Right renal pelvis (tissue), 4 donors: ENCODE results near the gene NUP210L. TPM values are rescaled to one million over a fixed set of nuclear protein-coding genes. Genes with fewer than 3 reads are reported as not detected.

Experiments used
- DNase-seq, 4 donors: peaks; one replicate each; pipeline ENCODE4 v3.0.0-alpha.2; 2013; ENCODE audit warnings: low read depth in 4 of 4, low spot score in 3 of 4, missing footprints in 1 of 4
- polyA plus RNA-seq, 4 donors: library from polyadenylated mRNA; unstranded; fragments of 120-200 nt; gene quantifications; one replicate each; pipeline ENCODE4 v1.2.1, GENCODE V29; 2013; ENCODE audit not compliant: insufficient read length in 4 of 4

The NUP210L gene
- polyA plus RNA-seq, 4 donors: 0.03 to 0.09 (median 0.05) TPM

DNA sequence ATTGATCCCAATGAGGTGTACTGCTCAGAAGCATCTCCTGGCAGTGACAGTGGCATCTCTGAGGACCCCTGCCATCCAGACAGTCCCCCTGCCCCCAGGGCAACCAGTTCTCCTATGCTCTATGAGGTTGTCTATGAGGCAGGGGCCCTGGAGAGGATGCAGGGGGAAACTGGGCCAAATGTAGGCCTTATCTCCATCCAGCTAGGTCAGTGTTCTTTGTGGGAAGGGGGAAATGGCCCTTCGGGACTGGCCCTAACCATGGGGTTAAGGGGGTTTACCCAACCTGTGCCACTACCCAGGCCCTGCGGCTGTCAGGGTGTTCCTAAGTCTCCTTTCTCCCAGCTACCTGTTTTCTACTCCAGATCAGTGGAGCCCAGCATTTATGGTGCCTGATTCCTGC, 185.9 kb downstream of the NUP210L start:
- DNase-seq: no peak

DNA sequence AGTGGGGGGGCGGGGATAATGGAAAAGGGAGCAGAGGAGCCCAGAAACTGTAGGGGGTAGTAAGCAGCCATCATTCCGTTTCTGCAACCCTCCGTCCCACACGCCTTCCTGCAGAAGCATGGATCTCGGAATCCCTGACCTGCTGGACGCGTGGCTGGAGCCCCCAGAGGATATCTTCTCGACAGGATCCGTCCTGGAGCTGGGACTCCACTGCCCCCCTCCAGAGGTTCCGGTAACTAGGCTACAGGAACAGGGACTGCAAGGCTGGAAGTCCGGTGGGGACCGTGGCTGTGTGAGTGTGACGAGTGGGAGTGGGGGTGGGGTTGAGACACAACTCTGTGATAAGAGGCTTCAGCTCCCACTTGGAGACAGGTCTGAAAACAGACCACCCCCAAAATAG, 186.5 kb downstream of the NUP210L start:
- DNase-seq: no peak

DNA sequence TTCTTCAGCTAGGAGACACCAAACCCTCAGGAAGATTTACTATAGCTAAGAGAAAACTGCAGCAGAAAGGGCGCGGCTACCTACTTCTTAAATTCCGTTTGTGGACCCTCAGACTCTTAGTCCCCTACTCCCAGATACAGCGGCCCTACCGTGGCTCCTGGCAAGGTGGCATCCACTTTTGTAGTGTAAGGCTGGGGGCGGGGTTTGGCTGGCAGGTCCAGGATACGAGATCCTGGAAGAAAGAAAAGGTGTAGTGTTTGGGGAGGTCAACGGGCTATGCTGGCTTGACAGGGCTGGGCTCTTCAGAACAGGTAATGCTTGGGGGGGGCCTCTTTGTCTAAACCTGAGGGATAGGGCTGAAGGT, 186.9 kb downstream of the NUP210L start:
- no peak for DNase-seq

DNA sequence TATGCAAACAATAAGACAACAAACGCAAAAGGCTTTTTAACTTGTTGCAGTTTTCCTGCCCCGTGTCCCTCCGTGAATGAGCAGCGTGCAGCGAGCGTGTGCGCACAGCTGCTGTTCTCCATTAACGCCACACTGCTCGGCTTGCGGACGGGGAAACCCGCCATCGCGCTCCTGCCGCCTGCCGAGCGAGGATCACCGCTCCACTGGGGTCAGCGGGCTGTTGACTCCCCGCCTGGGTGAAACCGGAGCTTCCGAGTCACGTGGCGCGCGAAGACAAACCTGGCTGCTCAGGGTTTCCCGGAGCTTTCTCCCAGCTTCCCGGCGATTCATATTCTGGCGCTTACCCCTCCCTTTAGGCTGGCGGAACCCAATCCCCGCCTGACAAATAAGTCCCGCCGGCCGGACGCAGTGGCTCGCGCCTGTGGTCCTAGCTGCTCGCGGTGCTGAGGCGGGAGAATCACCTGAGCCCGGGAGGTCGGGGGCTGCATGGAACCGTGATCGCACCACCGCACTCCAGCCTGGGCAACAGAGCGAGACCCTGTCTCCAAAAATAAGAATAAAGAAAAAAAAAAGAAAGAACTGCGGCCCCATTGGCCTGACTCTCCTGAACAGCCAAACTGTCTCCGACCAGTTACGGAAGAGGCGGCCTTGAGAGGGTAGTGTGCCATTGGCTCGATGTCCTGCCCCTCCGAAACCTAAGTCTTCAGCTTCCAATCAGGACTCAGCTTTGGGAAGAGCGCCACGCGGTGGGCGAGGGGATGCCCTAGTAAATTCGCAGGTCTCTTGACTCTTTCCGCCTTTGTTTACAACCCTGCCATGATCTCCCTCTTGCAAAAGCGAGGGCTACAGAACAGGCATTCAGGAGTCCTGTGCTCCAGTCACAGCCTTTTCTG, 187.5 kb downstream of the NUP210L start, which contains the start of gene CREB3L4:
Gene CREB3L4, plus strand, starts transcription at position 796 of the 893 bp plus-strand sequence. CDS start 624 bp downstream, outside the sequence.
- DNase-seq: peak in 2 of 4 donors; percentile 96

DNA sequence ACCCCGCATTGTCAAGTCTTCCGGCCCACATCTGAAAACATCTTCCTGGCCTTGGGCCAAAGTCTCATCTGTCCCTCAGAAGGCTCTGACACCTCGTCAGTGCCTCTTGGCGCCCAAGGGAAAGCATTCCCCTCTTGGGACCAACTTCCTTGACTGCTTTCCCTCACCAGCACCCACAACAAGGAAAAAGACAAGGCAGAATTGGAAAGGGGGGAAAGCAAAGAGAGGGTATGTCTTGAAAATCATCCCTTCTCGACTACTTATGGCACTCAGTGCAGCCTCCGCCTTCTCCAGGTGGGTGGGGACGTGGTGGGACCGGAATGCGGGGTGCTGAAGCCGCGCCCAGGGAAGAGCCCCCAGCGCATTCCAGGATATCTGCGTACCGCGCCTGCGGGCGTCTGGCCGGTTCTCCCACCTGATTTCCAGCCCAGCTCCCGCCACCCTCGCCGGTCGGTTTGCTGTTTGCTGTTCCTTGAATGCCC, 191.0 kb downstream of the NUP210L start:
- no peak for DNase-seq

DNA sequence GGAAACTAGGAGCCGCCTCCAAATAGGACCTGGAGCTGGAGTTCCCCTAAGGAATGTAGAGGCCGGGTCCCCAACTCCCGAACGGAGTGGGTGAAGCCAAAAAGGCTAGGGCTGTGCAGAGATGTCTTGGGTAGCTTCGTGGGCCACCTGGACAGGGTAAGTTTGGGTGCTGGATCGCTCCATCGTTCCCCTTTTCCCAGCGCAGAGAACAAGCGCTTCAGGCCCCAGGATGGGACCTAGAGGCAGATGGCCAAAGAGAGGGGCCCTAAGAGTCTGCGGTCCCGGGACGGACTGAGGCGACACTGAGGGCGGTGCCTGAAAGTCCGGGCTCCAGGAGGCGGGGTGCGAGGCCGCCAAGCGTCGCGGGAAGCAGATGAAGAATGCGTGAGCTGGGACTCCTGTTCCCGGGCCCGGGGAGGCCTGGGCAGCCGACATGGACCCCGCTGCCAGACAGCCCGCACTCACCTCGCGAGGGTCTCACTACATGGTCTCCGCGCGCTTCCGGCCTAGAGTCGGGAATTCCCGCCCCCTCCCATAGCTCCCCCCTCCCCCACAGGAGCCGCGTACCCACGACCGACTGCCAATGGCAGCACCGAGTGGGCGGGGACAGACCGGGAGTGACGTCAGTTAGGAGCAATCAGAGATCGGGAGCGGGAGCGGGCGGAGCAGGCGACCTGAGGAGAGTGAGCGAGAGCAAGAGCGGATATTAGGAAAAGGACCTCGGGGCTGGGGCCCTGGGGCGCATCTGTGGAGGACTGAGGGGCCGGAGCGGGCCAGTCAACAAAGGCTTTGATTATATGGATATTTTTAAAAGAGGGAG, 191.6 kb downstream of the NUP210L start, which contains the start of gene SLC39A1:
Gene SLC39A1, minus strand, starts transcription at position 508 of the 820 bp plus-strand sequence. CDS start 822 bp downstream, outside the sequence.
- DNase-seq: peak; percentile 96 to 98 (median 98)

DNA sequence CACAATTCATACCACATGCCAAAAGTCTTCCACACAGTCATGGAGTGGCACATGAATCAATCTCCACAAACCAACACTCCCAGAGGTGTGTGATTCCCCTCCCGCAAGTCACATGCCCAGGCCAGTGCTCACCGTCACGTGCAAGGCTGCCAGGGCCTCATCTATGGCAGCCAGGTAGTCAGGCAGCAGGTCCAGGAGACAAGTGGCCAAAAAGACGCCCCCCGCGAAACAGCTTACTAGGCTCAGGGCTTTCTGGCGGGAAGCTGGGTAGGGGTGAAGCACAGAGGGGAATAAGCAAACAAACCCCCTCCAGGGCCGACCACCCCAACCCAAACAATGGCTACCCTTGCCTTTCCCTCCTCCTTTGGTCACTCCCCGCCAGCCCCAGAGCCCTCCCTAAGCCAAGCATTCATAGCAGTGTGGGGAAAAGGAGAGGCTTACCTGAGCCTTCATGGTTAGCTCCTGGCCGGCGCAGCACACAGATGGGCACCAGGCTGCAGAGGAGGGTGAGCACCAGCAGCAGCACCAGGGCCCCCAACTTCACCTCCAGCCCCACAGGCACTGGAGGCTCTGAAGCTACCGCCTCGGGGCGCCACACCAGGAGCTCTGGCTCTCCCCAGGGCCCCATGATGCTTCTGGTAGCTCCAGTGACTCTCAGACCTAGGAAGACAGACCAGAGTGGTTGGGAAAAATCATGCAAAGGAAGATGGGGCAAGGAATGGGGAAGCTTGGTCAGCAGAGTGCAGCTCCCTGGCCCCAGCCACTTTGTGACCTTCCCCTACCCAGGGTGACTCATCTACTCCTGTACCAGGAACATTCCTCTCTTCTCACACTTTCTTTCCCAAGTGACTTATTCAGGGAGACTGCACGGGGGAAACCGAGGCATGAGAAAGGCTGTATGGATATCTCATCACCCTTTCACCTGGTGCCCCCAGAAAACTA, 192.5 kb downstream of the NUP210L start:
- no peak for DNase-seq

DNA sequence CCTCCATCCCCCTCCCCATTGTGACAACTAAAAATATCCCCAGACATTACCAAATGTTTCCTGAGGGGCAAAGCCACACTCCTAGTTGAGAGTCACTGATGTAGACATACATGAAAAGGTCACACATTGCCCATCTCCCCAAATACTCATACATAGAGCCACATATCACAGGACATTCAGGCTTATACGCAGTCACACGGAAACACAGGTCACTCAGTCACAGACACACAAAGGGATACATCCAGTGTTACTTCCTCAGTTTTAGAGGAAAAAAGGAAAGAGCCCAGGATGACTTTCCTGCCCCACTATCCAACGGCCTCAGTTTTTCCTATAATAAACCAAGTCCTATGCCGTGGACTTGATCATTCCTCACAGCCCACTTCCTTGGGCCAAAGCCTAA, 193.5 kb downstream of the NUP210L start:
- no peak for DNase-seq

DNA sequence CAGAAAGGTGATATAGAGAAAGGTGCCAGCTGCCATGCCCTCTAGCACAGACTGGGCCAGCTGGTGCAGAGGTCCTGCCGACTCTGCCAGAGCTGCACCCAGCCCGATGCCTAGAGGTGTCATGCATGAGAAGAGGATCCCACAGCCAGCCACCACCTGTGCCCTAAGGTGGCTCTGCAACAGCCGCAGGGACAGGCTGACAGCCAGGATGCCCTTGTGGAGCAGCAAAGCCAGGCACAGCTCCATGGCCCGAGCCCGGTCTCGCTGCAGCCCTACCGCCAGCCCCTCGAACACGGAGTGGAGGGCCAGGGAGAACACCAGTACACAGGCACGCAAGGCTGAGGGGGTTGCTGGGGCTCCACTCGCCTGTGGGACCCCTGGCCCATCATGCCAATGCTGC, 194.7 kb downstream of the NUP210L start:
- no peak for DNase-seq

DNA sequence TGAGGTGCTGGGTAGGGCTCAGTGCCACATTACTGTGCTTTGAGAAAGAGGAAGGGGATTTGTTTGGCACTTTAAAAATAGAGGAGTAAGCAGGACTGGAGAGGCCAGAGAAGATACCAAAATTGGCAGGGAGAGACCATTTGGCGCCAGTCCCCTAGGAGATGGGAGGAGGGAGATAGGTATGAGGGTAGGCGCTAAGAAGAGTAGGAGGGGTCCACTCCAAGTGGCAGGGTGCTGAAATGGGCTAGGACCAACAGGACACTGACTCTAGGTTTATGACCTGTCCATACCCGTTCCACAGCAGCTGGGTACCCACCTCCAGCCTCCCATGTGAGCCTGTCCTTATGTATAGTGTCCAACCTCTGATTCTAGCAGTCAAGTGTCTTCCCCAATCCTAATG, 195.4 kb downstream of the NUP210L start:
- DNase-seq: no peak

DNA sequence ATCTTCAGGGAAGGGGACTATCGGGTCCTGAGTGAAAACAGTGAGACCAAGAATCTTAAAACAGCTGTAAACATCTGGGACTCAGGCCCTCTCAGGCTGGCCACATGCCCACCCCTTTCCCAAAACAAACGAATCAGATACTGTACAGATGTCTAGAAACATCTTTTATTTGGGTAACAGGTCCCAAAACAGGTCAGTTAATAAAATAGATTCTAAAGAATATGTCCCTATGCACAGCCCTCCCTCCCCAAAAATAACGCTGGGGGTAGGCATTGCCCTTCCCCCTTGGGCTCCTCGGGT, 196.0 kb downstream of the NUP210L start:
- no peak for DNase-seq

DNA sequence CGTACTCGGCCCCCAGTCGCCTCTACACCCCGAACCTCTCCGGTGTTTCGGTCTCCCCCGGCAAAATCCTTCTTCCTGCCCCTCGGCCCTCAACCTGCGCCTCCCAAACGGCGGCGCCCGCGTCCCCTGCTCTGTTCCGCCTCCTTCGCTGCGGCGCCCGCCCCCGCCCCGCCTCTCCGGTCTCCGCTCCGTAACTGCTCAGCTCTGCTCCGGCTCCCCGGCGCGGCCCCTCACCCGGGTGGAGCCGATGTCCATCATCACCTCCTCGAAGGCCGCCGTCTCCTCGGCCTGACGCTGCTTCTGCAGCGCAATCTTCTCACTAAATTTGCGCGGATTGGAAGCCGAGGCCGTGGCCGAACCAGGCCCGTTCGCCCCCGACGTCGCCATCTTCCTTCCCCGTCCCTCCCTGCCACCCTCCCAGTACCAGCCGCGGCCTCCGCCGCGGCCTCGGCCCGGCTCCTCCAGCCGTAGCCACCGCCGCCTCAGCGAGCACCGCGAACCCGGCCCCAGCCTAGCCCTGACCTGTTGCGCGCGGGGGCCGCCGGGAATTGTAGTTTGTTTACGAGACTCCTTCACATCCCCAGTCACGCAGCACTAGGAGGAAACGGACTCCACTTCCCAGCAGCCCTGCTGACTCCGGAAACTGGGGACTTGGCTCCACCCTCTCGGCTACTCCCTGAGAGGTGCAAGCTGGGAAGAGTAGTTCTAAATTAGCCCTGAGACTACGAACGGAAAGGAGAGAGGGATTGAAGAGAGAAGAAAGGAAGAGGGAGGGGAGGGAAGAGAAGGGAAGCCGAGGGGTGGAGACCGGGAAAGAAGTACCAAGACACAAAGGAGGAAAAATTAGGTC, 196.5 kb downstream of the NUP210L start, which contains the start of gene CRTC2:
Gene CRTC2, minus strand, starts transcription at position 502 of the 850 bp plus-strand sequence. Its CDS starts 115 bp downstream, at position 387.
- DNase-seq: peak; percentile 91 to 98 (median 96)

DNA sequence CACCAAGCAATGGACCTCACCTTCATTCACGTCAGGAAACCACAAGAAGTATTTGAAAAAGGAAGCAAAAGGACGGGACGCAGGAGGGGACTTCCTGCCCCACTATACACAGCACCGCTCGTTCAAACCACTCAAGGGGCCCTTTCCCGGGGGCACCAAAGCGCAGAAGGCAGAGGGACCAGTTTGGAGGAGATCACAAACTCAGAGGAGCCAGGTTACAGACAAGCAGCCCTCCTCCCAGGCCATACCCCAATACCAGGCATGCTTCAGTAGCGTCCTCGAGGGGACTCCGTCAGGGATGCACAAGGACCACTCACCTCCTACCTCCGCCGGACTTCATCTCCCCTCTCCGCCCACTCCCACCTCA, 197.1 kb downstream of the NUP210L start:
- no peak for DNase-seq

DNA sequence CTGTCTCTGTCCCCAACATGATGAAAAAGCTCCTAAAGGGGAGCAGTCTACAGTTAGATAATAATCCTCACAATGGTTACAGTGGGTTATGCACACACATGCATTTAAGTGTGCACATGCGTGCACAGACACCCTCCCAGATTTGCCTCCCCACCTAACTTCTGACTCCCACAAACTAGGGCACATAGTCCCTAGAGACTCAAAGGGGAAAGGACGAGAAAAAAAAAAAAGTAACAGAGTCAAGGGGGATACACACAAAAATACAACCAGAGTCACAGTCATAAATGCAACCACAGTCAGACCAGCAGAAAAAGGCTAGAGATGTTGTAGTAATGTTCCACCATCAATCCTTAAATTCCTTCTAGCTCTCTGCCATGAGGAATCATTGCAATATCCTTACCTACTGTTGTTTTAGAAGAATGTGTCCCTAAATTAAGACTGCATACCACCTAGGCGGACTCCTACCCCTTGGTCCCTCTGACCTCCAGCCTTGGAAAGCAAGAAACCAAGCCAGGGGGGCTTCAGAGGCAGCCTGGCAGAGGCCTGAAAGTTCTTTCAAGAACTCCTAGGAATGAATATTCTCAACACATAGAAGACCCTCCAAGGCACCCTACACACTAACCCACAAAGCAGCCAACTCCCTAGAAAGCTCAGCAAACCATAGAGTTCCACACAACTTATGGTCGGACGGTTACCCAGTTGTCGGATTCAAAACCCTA, 197.7 kb downstream of the NUP210L start:
- no peak for DNase-seq

DNA sequence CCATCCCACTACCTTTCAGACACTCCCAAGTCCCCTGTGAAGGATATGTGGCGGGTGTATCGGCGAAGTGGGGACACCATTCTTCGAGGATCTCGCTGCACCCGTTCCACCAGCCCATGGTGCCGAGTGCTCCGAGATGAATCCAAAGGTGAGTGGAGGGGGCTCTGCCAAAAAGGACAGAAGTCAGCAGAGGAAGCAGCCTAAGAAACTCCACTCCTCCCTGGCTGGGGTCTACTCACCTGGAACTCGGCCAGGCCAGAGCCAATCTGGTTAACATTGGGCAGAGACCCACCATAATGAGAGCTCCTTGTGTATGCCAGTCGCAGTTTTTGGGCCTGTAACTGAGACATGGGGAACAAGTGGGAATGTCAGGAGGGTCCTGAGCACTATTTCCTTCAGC, 200.0 kb downstream of the NUP210L start:
- DNase-seq: no peak

DNA sequence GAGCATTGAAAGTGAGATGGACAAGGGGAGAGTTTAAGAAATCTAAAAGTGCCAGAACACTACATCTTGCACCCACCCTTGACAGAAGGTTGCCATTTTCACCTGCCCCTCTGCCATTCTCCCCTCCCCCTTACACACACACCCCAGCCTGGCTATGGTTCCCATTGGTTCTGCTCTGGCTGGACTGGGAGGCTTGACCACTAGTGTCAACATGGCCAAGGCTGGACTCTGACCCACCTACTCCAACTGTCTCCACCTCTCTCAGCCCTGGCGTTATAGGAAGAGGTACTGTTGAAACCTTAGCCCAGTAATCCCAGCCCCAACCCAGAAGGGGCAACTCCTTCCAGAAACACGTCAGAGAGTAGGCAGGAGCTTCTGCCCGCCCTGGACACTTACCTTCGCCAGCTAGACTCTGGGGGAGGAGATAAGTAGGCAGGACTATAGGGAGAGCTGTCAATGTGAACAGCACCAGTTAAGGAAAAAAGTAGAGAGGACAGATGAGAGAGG, 201.0 kb downstream of the NUP210L start:
- no peak for DNase-seq

DNA sequence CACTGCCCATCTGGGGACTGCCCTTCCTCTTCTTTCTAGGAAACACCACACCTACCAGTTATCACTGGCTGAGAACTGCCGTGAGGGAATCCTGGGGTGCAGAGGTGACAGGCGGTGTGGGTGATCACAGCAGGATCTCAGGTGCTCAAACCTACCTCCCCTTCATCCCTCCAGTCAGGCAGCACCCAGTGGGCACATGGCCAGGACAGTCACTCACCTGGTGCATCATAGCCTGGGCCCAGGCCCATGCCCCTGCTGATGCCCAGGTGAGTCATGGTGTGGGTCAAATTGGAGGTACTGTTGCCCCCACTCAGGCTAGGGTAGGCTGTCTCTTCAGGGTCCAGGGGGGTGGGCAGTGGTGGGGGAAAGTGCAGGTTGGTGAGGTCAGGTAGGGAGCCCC, 203.1 kb downstream of the NUP210L start:
- no peak for DNase-seq

DNA sequence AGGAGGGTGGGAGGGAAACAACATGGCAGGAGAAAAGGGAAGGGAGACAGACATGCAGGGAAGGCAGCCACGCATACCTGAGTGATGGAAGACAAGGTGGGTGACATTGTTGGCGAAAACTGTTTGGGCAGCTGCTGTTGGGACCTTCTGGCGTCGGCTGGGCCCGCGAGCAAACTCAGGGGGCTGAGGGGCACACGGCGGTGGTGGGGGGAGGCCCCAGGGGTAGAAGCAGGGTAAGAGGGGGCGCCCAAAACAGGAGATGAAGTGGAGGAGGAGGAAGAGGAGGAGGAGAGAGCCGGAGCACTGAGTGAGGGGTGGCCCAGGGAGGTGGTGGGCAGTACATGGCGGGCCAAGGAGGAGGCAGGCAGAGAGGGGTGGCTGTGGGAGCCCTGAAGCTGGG, 203.7 kb downstream of the NUP210L start:
- DNase-seq: no peak
